Panc1 (cell line): ENCODE data around the gene NDOR1. TPM values are rescaled to one million over a fixed set of nuclear protein-coding genes. Genes with fewer than 3 reads are reported as not detected.

ENCODE experiments used
- ATAC-seq: fragments of 200-7000 bp; cut with Tn5 transposase; 2 replicates; pipeline ENCODE4 v1.9.1; 2020; ENCODE audit warnings: mild to moderate bottlenecking, moderate library complexity
- BruUV-seq: library from RNA; stranded (reverse); fragments of 400-500 nt; replicated peaks from 2 replicates; lab custom pipeline; 2021; lab: Mats Ljungman, UMichigan
- CTCF ChIA-PET: fragments of 300-600 bp; sonication (Branson Sonifier 250); formaldehyde crosslinking; loops from one replicate; lab custom pipeline; 2022; ENCODE audit warnings: antibody characterized with exemption; lab: Charles Lee
- POLR2A ChIA-PET: fragments of 300-600 bp; sonication (Branson Sonifier 250); formaldehyde crosslinking; loops from one replicate; lab custom pipeline; 2022; ENCODE audit warnings: antibody characterized with exemption; lab: Charles Lee
- DNase-seq: peaks from one replicate; pipeline ENCODE4 v3.0.0-alpha.2; 2010; ENCODE audit warnings: low read depth, low spot score
- H3K27ac ChIP-seq: 2 replicates; pipeline ENCODE4 v1.5.1; 2011; ENCODE audit warnings: mild to moderate bottlenecking, low read length, inconsistent platforms
- H3K27me3 ChIP-seq: fragments of 200-500 bp; sonication (Bioruptor generic); 2 replicates; pipeline ENCODE4 v1.6.0; 2014; ENCODE audit warnings: low read length, inconsistent platforms; ENCODE audit not compliant: control insufficient read depth, insufficient read depth
- H3K36me3 ChIP-seq: fragments of 200-500 bp; sonication (Bioruptor generic); 2 replicates; pipeline ENCODE4 v1.5.1; 2014; ENCODE audit warnings: inconsistent platforms, mild to moderate bottlenecking, low read length, moderate library complexity; ENCODE audit not compliant: control insufficient read depth, insufficient read depth
- H3K4me1 ChIP-seq: 2 replicates; pipeline ENCODE4 v1.5.1; 2011; ENCODE audit warnings: inconsistent platforms, mild to moderate bottlenecking, low read length, moderate library complexity; ENCODE audit not compliant: control insufficient read depth, insufficient read depth
- H3K4me3 ChIP-seq, 2 experiments: 2 replicates each; pipeline ENCODE4 v1.5.1; 2011 to 2012; ENCODE audit warnings: low read depth in 2 of 2, low read length in 2 of 2, mild to moderate bottlenecking in 2 of 2, inconsistent platforms in 1 of 2, moderate library complexity in 1 of 2
- H3K9me3 ChIP-seq: fragments of 200-500 bp; sonication (Bioruptor generic); 2 replicates; pipeline ENCODE4 v1.5.1; 2014; ENCODE audit warnings: low read depth, mild to moderate bottlenecking, inconsistent platforms, low read length, moderate library complexity; ENCODE audit not compliant: control insufficient read depth, insufficient read depth
- CTCF ChIP-seq: fragments of 450-650 bp; IDR thresholded peaks from 2 replicates; pipeline ENCODE4 v1.5.1; 2017; ENCODE audit warnings: mild to moderate bottlenecking
- POLR2AphosphoS5 ChIP-seq: IDR thresholded peaks from 2 replicates; pipeline ENCODE4 v1.6.1; 2012; ENCODE audit warnings: mild to moderate bottlenecking, low read depth, low read length, moderate library complexity
- REST ChIP-seq, 2 experiments: IDR thresholded peaks; 2 replicates each; pipeline ENCODE4 v1.6.1; 2011 to 2012; ENCODE audit warnings: low read depth in 2 of 2, control low read depth in 1 of 2, low read length in 1 of 2, mild to moderate bottlenecking in 1 of 2, moderate library complexity in 1 of 2; ENCODE audit not compliant: insufficient read depth in 1 of 2
- SIN3A ChIP-seq: IDR thresholded peaks from 2 replicates; pipeline ENCODE4 v1.6.1; 2012; ENCODE audit warnings: low read depth, mild to moderate bottlenecking, low read length, moderate library complexity, borderline replicate concordance; ENCODE audit not compliant: insufficient read depth
- TCF7L2 ChIP-seq: IDR thresholded peaks from 2 replicates; pipeline ENCODE4 v1.6.1; 2011; ENCODE audit warnings: mild to moderate bottlenecking, low read depth, low read length, inconsistent platforms
- in situ Hi-C: cut with HindIII; loops from 2 replicates; pipeline ENCODE4 v1.10.0; 2016; ENCODE audit warnings: low sequenced_read_pairs, low pct_unique_long_range_greater_than_20kb
- intact Hi-C: fragments of 100-400 bp; cut with micrococcal nuclease; formaldehyde crosslinking; loops from one replicate; pipeline ENCODE4 v1.10.0; 2022; ENCODE audit not compliant: unreplicated experiment
- total RNA-seq: library from RNA; stranded (reverse); gene quantifications from one replicate; pipeline ENCODE4 v1.2.1, GENCODE V29; 2021; ENCODE audit not compliant: unreplicated experiment

NDOR1 gene
- total RNA-seq, 1 experiment from 2014 or later, result 15.6 TPM

DNA sequence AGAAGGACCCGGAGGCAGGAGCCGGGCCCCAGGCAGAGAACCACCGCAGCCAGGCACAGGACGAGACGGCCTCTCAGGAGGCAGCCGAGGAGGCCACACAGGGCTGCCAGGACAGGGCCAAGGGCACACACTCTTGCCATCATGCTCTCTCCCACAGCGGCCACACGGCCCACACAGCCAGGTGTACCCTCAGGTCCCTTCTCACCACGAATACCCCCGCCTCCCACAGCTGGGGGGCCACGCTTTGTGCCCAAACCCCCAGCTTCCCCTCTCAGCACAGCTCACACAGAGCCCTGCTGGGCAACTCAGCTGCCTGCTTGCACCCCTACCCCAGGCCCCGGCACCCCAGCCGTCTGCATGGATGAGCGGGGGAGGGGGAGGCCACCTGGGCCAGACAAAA, 11.7 kb upstream of the NDOR1 start:
- no peaks in the 10 kb centered on the region for H3K27me3 ChIP-seq
- no peak overlapping the region for H3K27ac ChIP-seq
- no peaks in the 10 kb centered on the region for H3K9me3 ChIP-seq
- H3K36me3 ChIP-seq, result no peaks in the 10 kb centered on the region
- POLR2A ChIA-PET, result no interaction called here
- TF ChIP-seq POLR2AphosphoS5 (no peak), CTCF (no peak), REST (IDR thresholded peaks at IDR 0.05; ENCODE audit: insufficient read depth in 1 of 2, low read depth in 2 of 2, low read length in 1 of 2) (no peak), SIN3A (no peak), TCF7L2 (no peak)
- CTCF ChIA-PET, result no interaction called here
- no peak overlapping the region for H3K4me3 ChIP-seq
- no peak for DNase-seq
- intact Hi-C loops, result no loop called here
- in situ Hi-C loops, result no loop called here
- ATAC-seq, result no peak
- H3K4me1 ChIP-seq, result peaks cover 45% of the 10 kb centered on the region
- BruUV-seq, result no TSS peak

GRCh38 chr9:137194388-137194787, 11.1 kb upstream of the NDOR1 start:
- no peaks in the 10 kb centered on the region for H3K9me3 ChIP-seq
- DNase-seq (no peak), ATAC-seq (no peak)
- no TSS peak for BruUV-seq
- intact Hi-C loops (no loop called here), in situ Hi-C loops (no loop called here)
- H3K27ac ChIP-seq, result no peak overlapping the region
- CTCF ChIA-PET, result no interaction called here
- H3K4me1 ChIP-seq, result peaks cover 45% of the 10 kb centered on the region
- no peak overlapping the region for H3K4me3 ChIP-seq
- H3K36me3 ChIP-seq, result no peaks in the 10 kb centered on the region
- no peaks in the 10 kb centered on the region for H3K27me3 ChIP-seq
- POLR2A ChIA-PET, result no interaction called here
- no peak for TF ChIP-seq TCF7L2
- no peak for TF ChIP-seq CTCF
- no peak for TF ChIP-seq REST (IDR thresholded peaks at IDR 0.05; ENCODE audit: insufficient read depth in 1 of 2, low read depth in 2 of 2, low read length in 1 of 2)
- TF ChIP-seq POLR2AphosphoS5, result no peak
- no peak for TF ChIP-seq SIN3A
